Activated B cell treated with CpG ODN at 0.5 μM for 24 hours (primary cell): ENCODE results near the gene TFB1M. TPM values are rescaled to one million over a fixed set of nuclear protein-coding genes. Genes with fewer than 3 reads are reported as not detected.

Experiments used
- ATAC-seq: fragments of 200-7000 bp; cut with Tn5 transposase; one replicate; pipeline ENCODE4 v1.10.0; 2021; ENCODE audit warnings: low read depth, mild to moderate bottlenecking, moderate library complexity
- CTCF ChIA-PET: fragments of 350-600 bp; sonication (Branson Sonifier 250); formaldehyde crosslinking; loops from one replicate; lab custom pipeline; 2021; ENCODE audit warnings: antibody characterized with exemption; lab: Charles Lee
- POLR2A ChIA-PET: fragments of 350-600 bp; sonication (Branson Sonifier 250); formaldehyde crosslinking; loops from one replicate; lab custom pipeline; 2021; ENCODE audit warnings: antibody characterized with exemption; lab: Charles Lee
- DNase-seq: peaks from one replicate; pipeline ENCODE4 v3.0.0; 2022
- H3K27ac Mint-ChIP-seq: one replicate; pipeline ENCODE4 v1.8.0; 2020; ENCODE audit warnings: mixed read lengths
- H3K27me3 Mint-ChIP-seq: one replicate; pipeline ENCODE4 v1.8.0; 2021; ENCODE audit warnings: mixed read lengths
- H3K36me3 Mint-ChIP-seq: one replicate; pipeline ENCODE4 v1.8.0; 2021; ENCODE audit warnings: low read depth, mixed read lengths
- H3K4me1 Mint-ChIP-seq: one replicate; pipeline ENCODE4 v1.8.0; 2021; ENCODE audit warnings: mixed read lengths
- H3K4me3 Mint-ChIP-seq: one replicate; pipeline ENCODE4 v1.8.0; 2020; ENCODE audit warnings: mild to moderate bottlenecking, mixed read lengths
- H3K9me3 Mint-ChIP-seq: one replicate; pipeline ENCODE4 v1.8.0; 2020; ENCODE audit warnings: mixed read lengths
- CTCF ChIP-seq: fragments of 200-600 bp; IDR thresholded peaks from one replicate; pipeline ENCODE4 v1.8.0; 2022; ENCODE audit warnings: antibody characterized with exemption, mild to moderate bottlenecking
- intact Hi-C: fragments of 100-400 bp; cut with micrococcal nuclease; formaldehyde crosslinking; loops from one replicate; pipeline ENCODE4 v1.15.1; 2024
- total RNA-seq: library from RNA; stranded (reverse); gene quantifications from 2 replicates; pipeline ENCODE4 v1.2.3, GENCODE V29; 2022

Gene TFB1M
- total RNA-seq, 1 donor from 2014 or later, result 41.5 TPM

DNA sequence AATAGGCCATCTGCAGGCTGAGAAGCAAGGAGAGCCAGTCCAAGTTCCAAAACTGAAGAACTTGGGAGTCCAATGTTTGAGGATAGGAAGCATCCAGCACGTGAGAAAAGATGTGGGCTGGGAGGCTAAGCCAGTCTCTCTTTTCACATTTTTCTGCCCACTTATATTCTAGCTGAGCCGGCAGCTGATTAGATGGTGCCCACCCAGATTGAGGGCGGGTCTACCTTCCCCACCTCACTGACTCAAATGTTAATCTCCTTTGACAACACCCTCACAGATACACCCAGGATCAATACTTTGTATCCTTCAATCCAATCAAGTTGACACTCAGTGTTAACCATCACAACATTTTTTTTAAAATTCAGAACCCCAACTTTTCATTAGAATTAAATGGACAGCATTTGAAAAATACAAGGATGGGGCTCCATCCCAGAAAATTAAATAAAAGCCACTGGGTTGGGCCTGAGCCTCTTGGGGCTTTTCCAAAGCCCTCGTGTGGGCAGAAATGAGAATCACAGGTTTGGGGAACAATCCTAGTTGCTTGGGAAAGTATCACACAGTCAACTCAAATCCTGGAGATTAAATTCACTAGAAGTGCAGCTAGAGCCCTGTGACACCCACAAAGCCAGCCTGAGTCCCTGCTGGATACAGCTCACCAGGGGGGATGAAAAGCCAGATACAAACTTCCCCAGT, 48.3 kb downstream of the TFB1M start:
- intact Hi-C loops, result no loop called here
- Mint-ChIP-seq H3K9me3 (no peaks in the 10 kb centered on the region), H3K27ac (no peak overlapping the region), H3K27me3 (no peaks in the 10 kb centered on the region), H3K4me1 (peaks cover 14% of the 10 kb centered on the region), H3K36me3 (peaks cover 56% of the 10 kb centered on the region), H3K4me3 (no peak overlapping the region)
- no peak for TF ChIP-seq CTCF
- ChIA-PET CTCF (no interaction called here), POLR2A (interaction anchor here (0.6 kb wide), 1 partner anchor 49 kb away, joined by 12 read pairs; no protein-coding TSS in a partner anchor)
- ATAC-seq (no peak), DNase-seq (no peak)

DNA sequence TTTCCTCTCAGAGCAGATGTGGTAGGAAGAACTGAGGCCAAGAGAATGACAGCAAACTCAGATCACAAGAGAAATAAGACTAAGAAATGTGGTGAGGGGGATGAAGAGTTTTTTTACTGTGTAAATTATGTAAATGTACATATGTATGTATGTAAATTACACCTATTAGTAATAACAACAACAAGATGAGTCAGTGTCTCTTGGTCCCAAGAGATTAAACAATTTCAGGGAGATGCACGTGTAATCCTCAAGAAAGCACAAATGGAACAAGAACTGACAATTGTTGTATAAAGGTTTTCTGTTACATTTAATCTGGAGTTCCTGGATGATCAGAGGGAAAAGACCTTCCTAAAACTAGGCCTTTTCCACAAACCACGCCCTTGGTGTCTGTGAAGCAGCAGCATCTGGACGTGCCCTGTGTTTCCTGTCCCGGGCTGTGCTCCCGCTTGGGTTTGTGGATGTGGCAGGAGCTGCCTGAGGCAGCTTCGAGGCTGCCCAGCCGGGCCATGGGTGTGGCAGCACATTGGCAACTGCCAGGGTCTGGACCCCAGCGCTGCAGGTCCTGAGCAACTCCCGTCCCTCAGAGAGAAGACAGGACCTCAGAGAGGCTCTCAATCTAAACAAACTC, 49.5 kb downstream of the TFB1M start:
- intact Hi-C loops, result no loop called here
- CTCF ChIA-PET, result no interaction called here
- ATAC-seq, result no peak
- Mint-ChIP-seq H3K4me1 (peaks cover 14% of the 10 kb centered on the region), H3K27me3 (no peaks in the 10 kb centered on the region), H3K9me3 (no peaks in the 10 kb centered on the region), H3K36me3 (peaks cover 62% of the 10 kb centered on the region), H3K4me3 (no peak overlapping the region), H3K27ac (no peak overlapping the region)
- no peak for DNase-seq
- TF ChIP-seq CTCF, result no peak
- POLR2A ChIA-PET, result no interaction called here

DNA sequence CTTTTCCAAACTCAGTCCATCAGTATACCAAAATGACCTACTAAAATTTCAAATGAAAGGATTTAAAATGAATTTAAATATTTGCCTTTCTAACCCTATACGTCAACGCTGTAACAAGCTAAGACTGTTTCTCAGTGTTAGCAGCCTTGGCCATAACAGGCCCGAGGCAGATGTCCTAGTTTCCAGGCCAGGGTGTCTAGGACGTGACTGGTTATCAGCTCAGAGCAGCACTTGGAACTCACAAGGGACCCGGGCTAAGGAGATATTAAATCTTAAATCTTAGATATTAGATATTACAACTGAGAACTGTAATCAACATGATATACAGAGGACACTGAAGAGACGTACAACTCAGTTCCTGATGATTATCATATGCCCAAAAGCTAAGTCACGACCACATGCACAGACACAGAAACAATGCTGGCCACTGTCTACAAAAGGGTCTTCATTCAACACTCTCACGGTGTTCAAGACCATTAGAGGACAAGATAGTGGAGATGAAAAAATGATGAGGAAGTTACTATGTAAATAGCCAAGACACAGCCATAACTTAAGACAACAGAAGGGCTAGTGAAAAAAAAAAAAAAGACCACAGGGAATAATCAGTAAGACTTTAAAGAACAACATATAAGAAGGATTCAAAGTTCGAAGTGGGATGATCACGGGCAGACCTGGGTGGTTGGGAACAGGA, 50.8 kb downstream of the TFB1M start, which contains the start of gene CLDN20:
Gene CLDN20, plus strand, starts transcription at position 641 of the 691 bp plus-strand sequence. CDS start 11,707 bp downstream, outside the sequence.
- Mint-ChIP-seq H3K36me3 (peaks cover 69% of the 10 kb centered on the region), H3K4me1 (peaks cover 14% of the 10 kb centered on the region), H3K27ac (no peak within 1 kb of the TSS), H3K4me3 (no peak within 1 kb of the TSS), H3K9me3 (no peaks in the 10 kb centered on the region), H3K27me3 (no peaks in the 10 kb centered on the region)
- POLR2A ChIA-PET, result no interaction called here
- DNase-seq (no peak), ATAC-seq (no peak)
- CTCF ChIA-PET, result no interaction called here
- TF ChIP-seq CTCF, result no peak
- intact Hi-C loops, result no loop called here

- no peak overlapping the region for H3K27ac Mint-ChIP-seq
- DNase-seq (no peak), ATAC-seq (no peak)
- H3K36me3 Mint-ChIP-seq, result peaks cover 74% of the 10 kb centered on the region
- H3K9me3 Mint-ChIP-seq, result no peaks in the 10 kb centered on the region
- peaks cover 12% of the 10 kb centered on the region for H3K4me1 Mint-ChIP-seq
- no peaks in the 10 kb centered on the region for H3K27me3 Mint-ChIP-seq
- intact Hi-C loops, result no loop called here
- no peak for TF ChIP-seq CTCF
- no peak overlapping the region for H3K4me3 Mint-ChIP-seq
- ChIA-PET CTCF (no interaction called here), POLR2A (no interaction called here)
Observed at GRCh38 chr6:155262655-155263054, 51.6 kb downstream of the TFB1M start.
